CD14-positive monocyte (primary cell): ENCODE results near the gene TUBB4B. TPM values are rescaled to one million over a fixed set of nuclear protein-coding genes. Genes with fewer than 3 reads are reported as not detected.

ENCODE experiments used
- DNase-seq, 3 donors: peaks; one replicate each; pipeline ENCODE4 v3.0.0-alpha.2; 2011 to 2022
- H2AFZ ChIP-seq: 2 replicates; pipeline ENCODE4 v1.6.0; 2012; ENCODE audit warnings: mild to moderate bottlenecking, low read depth, low read length, inconsistent platforms; ENCODE audit not compliant: insufficient read depth, poor library complexity, severe bottlenecking
- H3K27ac ChIP-seq, 2 donors: 1 replicate in 1 of 2; 2 replicates in 1 of 2; pipeline ENCODE4 v1.5.1; 2012 to 2013; ENCODE audit warnings: low read length in 2 of 2, control low read depth in 1 of 2, inconsistent platforms in 1 of 2, low read depth in 1 of 2, mild to moderate bottlenecking in 1 of 2
- H3K27me3 ChIP-seq, 2 donors: one replicate each; pipeline versions ENCODE4 v1.6.0 to v1.6.1; 2011 to 2013; ENCODE audit warnings: low read length in 2 of 2; ENCODE audit not compliant: control insufficient read depth in 2 of 2, insufficient read depth in 2 of 2
- H3K36me3 ChIP-seq, 2 donors: replicated peaks in 1 of 2; 1 replicate in 1 of 2; 2 replicates in 1 of 2; pipeline versions ENCODE4 v1.5.1 to v1.6.1; 2012 to 2013; ENCODE audit warnings: low read length in 2 of 2, control low read depth in 1 of 2, inconsistent platforms in 1 of 2, mild to moderate bottlenecking in 1 of 2; ENCODE audit not compliant: insufficient read depth in 2 of 2, control insufficient read depth in 1 of 2
- H3K4me1 ChIP-seq, 2 donors: 1 replicate in 1 of 2; 2 replicates in 1 of 2; pipeline versions ENCODE4 v1.5.1 to v1.6.1; 2012 to 2013; ENCODE audit warnings: low read length in 2 of 2, control low read depth in 1 of 2, inconsistent platforms in 1 of 2, mild to moderate bottlenecking in 1 of 2, moderate library complexity in 1 of 2; ENCODE audit not compliant: insufficient read depth in 2 of 2, control insufficient read depth in 1 of 2
- H3K4me2 ChIP-seq: replicated peaks from 2 replicates; pipeline ENCODE3; 2012; ENCODE audit warnings: low read length, moderate library complexity, mild to moderate bottlenecking; ENCODE audit not compliant: poor library complexity, severe bottlenecking; ENCODE audit errors: extremely low read depth
- H3K4me3 ChIP-seq, 3 experiments: fragments of 200-600 bp in 1 of 3; sonication (generic) in 1 of 3; replicated peaks in 1 of 3; 1 replicate in 2 of 3; 2 replicates in 1 of 3; pipeline ENCODE4 v1.5.1; 2011 to 2013; ENCODE audit warnings: low read length in 3 of 3, mild to moderate bottlenecking in 3 of 3, control low read depth in 2 of 3, low read depth in 2 of 3, inconsistent platforms in 1 of 3, moderate library complexity in 1 of 3
- H3K79me2 ChIP-seq: 2 replicates; pipeline ENCODE4 v1.6.0; 2012; ENCODE audit warnings: mild to moderate bottlenecking, control low read depth, inconsistent platforms, low read length, moderate library complexity; ENCODE audit not compliant: insufficient read depth
- H3K9ac ChIP-seq: 2 replicates; pipeline ENCODE4 v1.6.0; 2017; ENCODE audit warnings: low read length, mild to moderate bottlenecking; ENCODE audit not compliant: insufficient read depth, poor library complexity, severe bottlenecking
- H3K9me3 ChIP-seq, 2 donors: replicated peaks in 1 of 2; 1 replicate in 1 of 2; 2 replicates in 1 of 2; pipeline versions ENCODE4 v1.5.1 to v1.6.1; 2012 to 2013; ENCODE audit warnings: low read length in 2 of 2, control low read depth in 1 of 2; ENCODE audit not compliant: control insufficient read depth in 1 of 2, insufficient read depth in 1 of 2
- H4K20me1 ChIP-seq: 2 replicates; pipeline ENCODE4 v1.6.0; 2012; ENCODE audit warnings: mild to moderate bottlenecking, low read length, control low read depth, moderate library complexity; ENCODE audit not compliant: insufficient read depth
- H3K27ac Mint-ChIP-seq, 7 donors: one replicate each; pipeline ENCODE4 v1.8.0; 2020; ENCODE audit warnings: mild to moderate bottlenecking in 7 of 7, mixed read lengths in 7 of 7, moderate library complexity in 6 of 7, inconsistent platforms in 2 of 7
- H3K27me3 Mint-ChIP-seq, 3 donors: one replicate each; pipeline ENCODE4 v1.8.0; 2021 to 2022; ENCODE audit warnings: low read depth in 3 of 3, mild to moderate bottlenecking in 3 of 3, mixed read lengths in 3 of 3, moderate library complexity in 3 of 3, inconsistent platforms in 1 of 3
- H3K36me3 Mint-ChIP-seq, 2 donors: one replicate each; pipeline ENCODE4 v1.8.0; 2020; ENCODE audit warnings: mixed read lengths in 2 of 2, inconsistent platforms in 1 of 2, mild to moderate bottlenecking in 1 of 2
- H3K4me1 Mint-ChIP-seq: one replicate; pipeline ENCODE4 v1.8.0; 2020; ENCODE audit warnings: mild to moderate bottlenecking, mixed read lengths
- H3K4me3 Mint-ChIP-seq, 2 donors: one replicate each; pipeline ENCODE4 v1.8.0; 2020; ENCODE audit warnings: mild to moderate bottlenecking in 2 of 2, mixed read lengths in 2 of 2, moderate library complexity in 1 of 2
- H3K9me3 Mint-ChIP-seq, 7 donors: one replicate each; pipeline ENCODE4 v1.8.0; 2020 to 2022; ENCODE audit warnings: mixed read lengths in 7 of 7, mild to moderate bottlenecking in 6 of 7, moderate library complexity in 6 of 7, inconsistent platforms in 2 of 7
- CTCF ChIP-seq: fragments of 200-600 bp; IDR thresholded peaks from one replicate; pipeline ENCODE4 v1.8.0; 2022; ENCODE audit warnings: antibody characterized with exemption, mild to moderate bottlenecking
- WGBS: methylation state at CpG from one replicate; pipeline ENCODE4 v1.1.5; 2013; ENCODE audit warnings: missing lambda C conversion rate; ENCODE audit not compliant: insufficient coverage; 5-methylcytosine and 5-hydroxymethylcytosine counted together
- intact Hi-C, 2 donors: fragments of 100-400 bp; cut with micrococcal nuclease; formaldehyde crosslinking; loops; one replicate each; pipeline versions ENCODE4 v1.15.0 to v1.15.1; 2023
- polyA plus RNA-seq, 3 donors: library from polyadenylated mRNA; depleted of rRNA in 1 of 3; unstranded in 2 of 3; stranded (reverse) in 1 of 3; fragments of 300-500 nt in 2 of 3; fragments of >200 nt in 1 of 3; fragmentation: Illumina TruSeq in 2 of 3; gene quantifications; 1 replicate in 2 of 3; 2 replicates in 1 of 3; pipeline ENCODE4 v1.2.3, GENCODE V29; 2012 to 2021

TUBB4B gene
- polyA plus RNA-seq, 3 donors = 58.1 to 284 (median 70.8) TPM

GRCh38 chr9:137265496-137266161 lies 24.5 kb downstream of the TUBB4B start:
- no peak overlapping the region for H3K27ac Mint-ChIP-seq
- WGBS = 93% methylated on average over 22 of the region's 29 CpGs
- H3K4me2 ChIP-seq = no peak overlapping the region
- DNase-seq = no peak
- H4K20me1 ChIP-seq = peaks cover 36% of the 10 kb centered on the region
- no peak overlapping the region for H3K9ac ChIP-seq
- no peak overlapping the region for H3K4me3 ChIP-seq
- peaks cover 3% of the 10 kb centered on the region for H3K79me2 ChIP-seq
- no peak overlapping the region for H2AFZ ChIP-seq
- H3K9me3 ChIP-seq = no peaks in the 10 kb centered on the region
- intact Hi-C loops = no loop called here
- H3K4me3 Mint-ChIP-seq = no peak overlapping the region
- peaks cover 25% of the 10 kb centered on the region for H3K4me1 Mint-ChIP-seq
- no peak overlapping the region for H3K27ac ChIP-seq
- H3K36me3 ChIP-seq = peaks cover 36 to 67% of the 10 kb centered on the region in 2 donors
- no peaks in the 10 kb centered on the region for H3K27me3 ChIP-seq
- peaks cover 23 to 28% of the 10 kb centered on the region in 2 donors for H3K4me1 ChIP-seq
- H3K27me3 Mint-ChIP-seq = no peaks in the 10 kb centered on the region
- no peak for TF ChIP-seq CTCF
- peaks cover 40 to 79% of the 10 kb centered on the region in 2 donors for H3K36me3 Mint-ChIP-seq
- H3K9me3 Mint-ChIP-seq = peaks cover 0 to 5% (median 0%) of the 10 kb centered on the region in 7 donors

GRCh38 chr9:137266162-137266527 lies 25.1 kb downstream of the TUBB4B start:
- no peak for TF ChIP-seq CTCF
- Histone ChIP-seq H4K20me1 (peaks cover 41% of the 10 kb centered on the region), H3K4me1 (peaks cover 23 to 28% of the 10 kb centered on the region in 2 donors), H3K4me3 (no peak overlapping the region), H3K79me2 (peaks cover 3% of the 10 kb centered on the region), H3K36me3 (peaks cover 41 to 72% of the 10 kb centered on the region in 2 donors), H3K27me3 (no peaks in the 10 kb centered on the region), H3K9me3 (no peaks in the 10 kb centered on the region), H3K9ac (no peak overlapping the region), H2AFZ (no peak overlapping the region), H3K4me2 (no peak overlapping the region), H3K27ac (no peak overlapping the region)
- Mint-ChIP-seq H3K27ac (no peak overlapping the region), H3K9me3 (peaks cover 0 to 5% (median 0%) of the 10 kb centered on the region in 7 donors), H3K36me3 (peaks cover 43 to 84% of the 10 kb centered on the region in 2 donors), H3K4me1 (peaks cover 25% of the 10 kb centered on the region), H3K4me3 (no peak overlapping the region), H3K27me3 (no peaks in the 10 kb centered on the region)
- intact Hi-C loops = no loop called here
- DNase-seq = no peak
- 98% methylated on average over 13 of the region's 15 CpGs for WGBS
